22Rv1 (cell line): Measurements from ENCODE around the gene CARD14.

ENCODE experiments used
- H3K27ac ChIP-seq: fragments of 450-650 bp; 2 replicates; pipeline ENCODE4 v1.5.1; 2017
- ZFX ChIP-seq: fragments of 450-650 bp; IDR thresholded peaks from 2 replicates; pipeline ENCODE4 v1.6.1; 2017; ENCODE audit warnings: antibody characterized with exemption, borderline replicate concordance
- TF ChIP-seq, protein P1 (sequence below): fragments of 450-650 bp; IDR thresholded peaks from 2 replicates; pipeline ENCODE4 v1.5.1; 2017; ENCODE audit warnings: mild to moderate bottlenecking

The CARD14 gene

DNA sequence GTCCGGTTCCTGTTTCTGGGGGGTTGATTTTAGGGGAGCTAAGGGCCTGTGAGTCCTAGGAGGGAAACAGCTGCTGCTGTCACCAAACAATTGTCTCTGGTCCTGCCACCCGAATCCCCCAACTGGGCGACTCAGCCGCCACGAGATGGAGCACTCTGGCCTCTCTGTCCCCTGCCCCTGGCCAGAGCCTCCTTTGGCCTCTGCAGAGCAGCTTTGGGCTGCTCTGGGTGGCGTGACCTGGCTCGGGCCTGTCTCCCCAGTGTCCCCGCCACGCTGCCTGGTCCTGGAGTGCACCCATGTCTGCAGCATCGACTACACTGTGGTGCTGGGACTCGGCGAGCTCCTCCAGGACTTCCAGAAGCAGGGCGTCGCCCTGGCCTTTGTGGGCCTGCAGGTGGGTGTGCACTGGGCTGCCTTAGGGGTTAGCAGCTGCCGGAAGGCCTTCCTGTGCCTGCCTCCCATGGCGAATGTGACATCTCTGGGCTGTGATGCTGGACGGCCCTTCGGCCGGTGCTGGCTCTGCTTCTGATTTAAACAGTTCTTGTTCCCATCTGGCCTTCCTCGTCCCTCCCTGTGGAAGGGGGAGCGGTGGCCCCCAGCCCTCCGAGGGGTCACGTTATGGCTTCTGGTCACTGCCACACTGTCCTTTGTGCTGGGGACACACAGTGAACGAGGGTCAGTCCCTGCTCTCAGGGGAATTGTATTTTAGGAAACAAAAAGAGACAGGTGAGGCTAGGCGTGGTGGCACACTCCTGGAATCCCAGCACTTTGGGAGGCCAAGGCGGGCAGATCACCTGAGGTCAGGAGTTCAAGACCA is 79.3 kb downstream of the CARD14 start:
- TF ChIP-seq ZFX: no peak
- TF ChIP-seq, protein P1, sequence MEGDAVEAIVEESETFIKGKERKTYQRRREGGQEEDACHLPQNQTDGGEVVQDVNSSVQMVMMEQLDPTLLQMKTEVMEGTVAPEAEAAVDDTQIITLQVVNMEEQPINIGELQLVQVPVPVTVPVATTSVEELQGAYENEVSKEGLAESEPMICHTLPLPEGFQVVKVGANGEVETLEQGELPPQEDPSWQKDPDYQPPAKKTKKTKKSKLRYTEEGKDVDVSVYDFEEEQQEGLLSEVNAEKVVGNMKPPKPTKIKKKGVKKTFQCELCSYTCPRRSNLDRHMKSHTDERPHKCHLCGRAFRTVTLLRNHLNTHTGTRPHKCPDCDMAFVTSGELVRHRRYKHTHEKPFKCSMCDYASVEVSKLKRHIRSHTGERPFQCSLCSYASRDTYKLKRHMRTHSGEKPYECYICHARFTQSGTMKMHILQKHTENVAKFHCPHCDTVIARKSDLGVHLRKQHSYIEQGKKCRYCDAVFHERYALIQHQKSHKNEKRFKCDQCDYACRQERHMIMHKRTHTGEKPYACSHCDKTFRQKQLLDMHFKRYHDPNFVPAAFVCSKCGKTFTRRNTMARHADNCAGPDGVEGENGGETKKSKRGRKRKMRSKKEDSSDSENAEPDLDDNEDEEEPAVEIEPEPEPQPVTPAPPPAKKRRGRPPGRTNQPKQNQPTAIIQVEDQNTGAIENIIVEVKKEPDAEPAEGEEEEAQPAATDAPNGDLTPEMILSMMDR: no peak
- no peak overlapping the region for H3K27ac ChIP-seq

DNA sequence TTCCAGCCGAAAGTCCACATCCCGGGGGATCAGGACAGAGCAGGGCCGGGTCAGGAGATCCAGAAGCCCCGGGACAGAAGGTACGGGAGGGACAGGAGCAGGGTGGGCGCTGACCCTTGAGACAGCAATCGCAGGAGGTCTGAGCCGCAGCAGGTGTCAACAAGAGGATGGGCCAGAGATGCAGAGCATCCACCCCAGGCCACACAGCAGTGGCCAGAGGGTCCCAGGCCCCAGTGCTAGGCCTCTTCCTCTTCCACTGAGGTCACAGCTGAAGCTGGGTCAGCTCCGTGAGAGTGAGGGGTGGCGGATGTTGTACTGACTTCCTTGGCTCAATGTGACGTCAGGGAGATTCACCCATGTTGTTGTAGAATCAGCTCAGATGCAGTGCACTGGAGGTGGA is 82.1 kb downstream of the CARD14 start:
- no peak overlapping the region for H3K27ac ChIP-seq
- TF ChIP-seq ZFX: no peak
- TF ChIP-seq, protein P1: no peak

DNA sequence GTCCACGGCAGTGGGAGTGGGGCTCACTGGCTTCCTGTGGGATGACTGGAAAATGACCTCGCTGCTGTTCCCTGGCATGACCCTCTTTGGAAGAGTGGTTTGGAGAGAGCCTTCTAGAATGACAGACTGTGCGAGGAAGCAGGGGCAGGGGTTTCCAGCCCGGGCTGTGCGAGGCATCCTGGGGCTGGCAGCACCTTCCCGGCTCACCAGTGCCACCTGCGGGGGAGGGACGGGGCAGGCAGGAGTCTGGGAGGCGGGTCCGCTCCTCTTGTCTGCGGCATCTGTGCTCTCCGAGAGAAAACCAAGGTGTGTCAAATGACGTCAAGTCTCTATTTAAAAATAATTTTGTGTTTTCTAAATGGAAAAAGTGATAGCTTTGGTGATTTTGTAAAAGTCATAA is 83.0 kb downstream of the CARD14 start:
- H3K27ac ChIP-seq: no peak overlapping the region
- TF ChIP-seq, protein P1: peak; percentile 89
- no peak for TF ChIP-seq ZFX

DNA sequence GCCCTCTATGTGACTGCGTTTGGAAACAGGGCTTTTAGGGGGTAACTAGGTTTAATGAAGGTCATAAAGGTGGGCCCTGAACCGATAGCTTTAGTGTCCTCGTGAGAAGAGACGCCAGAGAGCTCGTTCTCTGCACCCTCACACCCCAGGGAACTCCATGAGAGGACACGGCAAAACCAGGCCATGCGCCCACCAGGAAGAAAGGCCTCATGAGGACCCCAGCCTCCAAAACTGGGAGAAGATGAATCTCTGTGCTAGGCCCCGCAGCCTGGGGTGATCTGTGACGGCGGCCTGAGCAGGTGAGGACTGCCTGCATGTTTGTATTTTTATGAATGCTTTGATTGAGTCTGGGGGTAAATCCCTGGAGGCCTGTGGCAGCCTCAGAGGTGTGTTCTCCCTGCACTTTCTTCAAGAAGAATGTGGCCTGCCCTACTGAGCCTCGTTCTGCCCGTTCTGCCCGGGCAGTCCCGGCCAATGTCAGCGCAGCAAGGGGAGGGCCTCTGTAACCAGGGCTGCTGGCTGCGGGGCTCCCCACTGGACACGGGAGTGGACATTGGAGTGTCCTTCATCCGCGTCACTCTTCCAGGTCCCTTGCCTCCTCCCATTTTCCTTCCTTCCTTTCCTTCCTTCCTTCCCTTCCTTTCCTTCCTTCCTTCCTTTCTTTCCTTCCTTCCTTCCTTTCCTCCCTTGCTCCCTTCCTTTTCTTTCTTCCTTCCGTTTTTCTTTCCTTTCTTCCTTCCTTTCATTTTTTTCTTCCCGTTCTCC is 84.0 kb downstream of the CARD14 start:
- peak overlapping the region; percentile 80 for H3K27ac ChIP-seq

DNA sequence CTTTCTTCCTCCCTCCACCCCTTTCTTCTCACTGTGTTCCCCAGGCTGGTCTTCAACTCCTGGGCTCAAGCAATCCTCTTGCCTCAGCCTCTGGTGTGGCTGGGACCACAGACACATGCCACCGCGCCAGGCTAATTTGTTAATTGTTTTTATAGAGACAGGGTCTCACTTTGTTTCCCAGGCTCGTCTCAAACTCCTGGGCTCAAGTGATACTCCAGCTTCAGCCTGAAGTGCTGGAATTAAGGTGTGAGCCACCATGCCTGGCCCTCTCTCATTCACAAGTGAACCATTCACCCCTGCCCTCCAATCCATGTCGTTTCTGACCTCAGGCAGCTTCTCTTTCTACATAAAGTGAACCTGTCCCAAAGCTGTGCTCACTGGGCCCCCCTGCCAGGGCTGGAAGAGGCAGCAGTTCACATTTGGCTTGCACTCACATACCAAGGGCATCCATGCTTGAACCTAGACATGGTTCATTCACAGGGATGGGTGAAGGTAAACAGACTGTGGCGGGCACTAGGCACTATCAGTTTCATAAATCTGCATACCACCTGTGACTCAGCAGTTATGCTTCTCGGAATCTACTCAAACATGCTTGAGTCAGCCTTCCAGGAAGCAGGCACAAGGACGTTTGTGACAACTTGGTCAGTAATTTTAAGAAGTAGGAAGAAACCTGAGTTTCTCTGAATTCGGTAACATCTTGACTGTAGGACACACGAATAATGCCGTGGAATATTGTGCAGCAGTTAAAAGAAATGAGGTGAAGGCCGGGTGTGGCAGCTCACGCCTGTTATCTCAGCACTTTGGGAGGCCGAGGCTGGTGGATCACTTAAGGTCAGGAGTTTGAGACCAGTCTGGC is 84.8 kb downstream of the CARD14 start:
- H3K27ac ChIP-seq: peak overlapping the region; percentile 80
- TF ChIP-seq, protein P1: no peak
- TF ChIP-seq ZFX: no peak

More for the DNA sequence above, 84.0 kb downstream of the CARD14 start:
- TF ChIP-seq, protein P1: no peak
- no peak for TF ChIP-seq ZFX

DNA sequence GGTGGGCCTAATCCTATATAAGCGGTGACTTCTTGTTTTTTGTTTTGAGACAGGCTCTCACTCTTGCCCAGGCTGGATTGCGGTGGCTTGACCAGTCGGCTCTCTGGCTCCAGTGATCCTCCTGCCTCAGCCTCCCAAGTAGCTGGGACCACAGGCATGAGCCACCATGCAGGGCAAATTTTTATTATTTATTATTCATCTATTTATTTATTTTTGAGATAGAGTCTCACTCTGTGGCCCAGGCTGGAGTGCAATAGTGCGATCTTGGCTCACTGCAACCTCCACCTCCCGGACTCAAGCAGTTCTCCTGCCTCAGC is 86.2 kb downstream of the CARD14 start:
- peak overlapping the region; percentile 80; the same call in 1 of the 2 replicates for H3K27ac ChIP-seq

More for the DNA sequence above, 86.2 kb downstream of the CARD14 start:
- no peak for TF ChIP-seq ZFX
- TF ChIP-seq, protein P1: no peak
